ENCODE results near the gene BTBD1. TPM values are rescaled to one million over a fixed set of nuclear protein-coding genes. Genes with fewer than 3 reads are reported as not detected.

BTBD1 gene
- total RNA-seq, 1 experiment from 2014 or later = 80.0 TPM

DNA sequence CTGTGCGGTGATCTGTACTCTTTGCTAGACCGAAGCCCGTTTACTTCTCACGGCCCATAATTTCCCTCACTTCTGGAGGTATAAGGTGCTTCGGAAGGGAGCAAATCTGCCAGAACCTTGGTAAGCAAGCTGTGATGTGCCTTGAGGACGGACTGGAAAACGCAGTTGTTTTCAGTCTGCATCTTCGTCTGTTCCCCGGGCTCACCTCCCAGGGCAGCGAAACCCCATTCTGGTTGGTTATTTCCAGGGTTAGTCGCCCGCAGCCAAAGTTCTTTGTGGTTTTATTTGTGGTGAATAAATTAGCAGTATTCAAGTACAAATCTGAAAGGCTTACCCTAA is 80.6 kb downstream of the BTBD1 start:
- H3K9me2 ChIP-seq (ENCODE audit: insufficient read depth) = no peaks in the 10 kb centered on the region
- POLR2A ChIA-PET = interaction anchor here (1.0 to 1.3 kb wide), 2 partner anchors 43 to 446 kb away, joined by 3 to 4 read pairs; partner anchors contain the start of gene RPS17
- no peaks in the 10 kb centered on the region for H4K20me1 ChIP-seq (ENCODE audit: insufficient read depth)
- BruUV-seq (replicated peaks) = TSS peak; percentile 80
- H3K27ac ChIP-seq (ENCODE audit: low read depth, low read length) = peak overlapping the region; percentile 65; the same call in 1 of the 2 replicates
- H3K9me3 ChIP-seq (ENCODE audit: control insufficient read depth in 1 of 2, insufficient read depth in 1 of 2, low read depth in 1 of 2, low read length in 2 of 2) = no peaks in the 10 kb centered on the region
- H3K27me3 ChIP-seq (ENCODE audit: insufficient read depth, low read length) = no peaks in the 10 kb centered on the region
- peak overlapping the region; percentile 74 for H2AFZ ChIP-seq (ENCODE audit: low read depth, low read length, poor library complexity, severe bottlenecking)
- RAD21 ChIA-PET (ENCODE audit: low non-redundant PET in 1 of 2, low total read pairs in 2 of 2, uncharacterized antibody in 2 of 2, unreplicated experiment in 2 of 2) = no interaction called here
- H3K4me3 ChIP-seq (replicated peaks in 1 of 2; ENCODE audit: low read depth in 1 of 2, low read length in 2 of 2) = peak overlapping the region; percentile 87 to 99
- no peak for DNase-seq (ENCODE audit: low read depth, low spot score)
- H3K36me3 ChIP-seq (ENCODE audit: control insufficient read depth in 1 of 2, insufficient read depth in 2 of 2, low read length in 2 of 2) = peaks cover 7 to 17% of the 10 kb centered on the region in 2 experiments; a peak in 2 of 4 replicates
- intact Hi-C loops (cut with micrococcal nuclease) = loop anchor here (5.0 kb wide), 2 partner anchors 139 to 234 kb away; no protein-coding TSS in a partner anchor
- ATAC-seq = peak; percentile 43
- H3K4me2 ChIP-seq (ENCODE audit: low read length) = peak overlapping the region; percentile 71
- TF ChIP-seq, protein P1, sequence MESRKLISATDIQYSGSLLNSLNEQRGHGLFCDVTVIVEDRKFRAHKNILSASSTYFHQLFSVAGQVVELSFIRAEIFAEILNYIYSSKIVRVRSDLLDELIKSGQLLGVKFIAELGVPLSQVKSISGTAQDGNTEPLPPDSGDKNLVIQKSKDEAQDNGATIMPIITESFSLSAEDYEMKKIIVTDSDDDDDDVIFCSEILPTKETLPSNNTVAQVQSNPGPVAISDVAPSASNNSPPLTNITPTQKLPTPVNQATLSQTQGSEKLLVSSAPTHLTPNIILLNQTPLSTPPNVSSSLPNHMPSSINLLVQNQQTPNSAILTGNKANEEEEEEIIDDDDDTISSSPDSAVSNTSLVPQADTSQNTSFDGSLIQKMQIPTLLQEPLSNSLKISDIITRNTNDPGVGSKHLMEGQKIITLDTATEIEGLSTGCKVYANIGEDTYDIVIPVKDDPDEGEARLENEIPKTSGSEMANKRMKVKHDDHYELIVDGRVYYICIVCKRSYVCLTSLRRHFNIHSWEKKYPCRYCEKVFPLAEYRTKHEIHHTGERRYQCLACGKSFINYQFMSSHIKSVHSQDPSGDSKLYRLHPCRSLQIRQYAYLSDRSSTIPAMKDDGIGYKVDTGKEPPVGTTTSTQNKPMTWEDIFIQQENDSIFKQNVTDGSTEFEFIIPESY (IDR thresholded peaks at IDR 0.05; ENCODE audit: extremely low read depth, insufficient replicate concordance, low read length) = no peak
- TF ChIP-seq CBX3 (IDR thresholded peaks at IDR 0.05; ENCODE audit: low read depth) = no peak
- no peak for TF ChIP-seq EZH2phosphoT487 (IDR thresholded peaks at IDR 0.05; ENCODE audit: borderline replicate concordance)
- no peak for TF ChIP-seq POLR2A (IDR thresholded peaks at IDR 0.05; ENCODE audit: borderline replicate concordance, extremely low read depth, insufficient read depth, insufficient read length)
- no peak for TF ChIP-seq JUND (IDR thresholded peaks at IDR 0.05)
- TF ChIP-seq SRF (IDR thresholded peaks at IDR 0.05; ENCODE audit: low read depth) = no peak
- H3K4me1 ChIP-seq (ENCODE audit: control insufficient read depth in 1 of 2, insufficient read depth in 2 of 2, low read length in 2 of 2) = peaks cover 7 to 17% of the 10 kb centered on the region in 2 experiments
- H3K9ac ChIP-seq (ENCODE audit: low read length) = peak overlapping the region; percentile 87
- CTCF ChIA-PET = interaction anchor here (1.0 kb wide), 1 partner anchor 137 kb away, joined by 7 read pairs; no protein-coding TSS in a partner anchor
- peaks cover 24% of the 10 kb centered on the region for H3K79me2 ChIP-seq (ENCODE audit: insufficient read depth, low read length)

All from HCT116 (cell line).